ENCODE data around the gene CLBA1.
"Not testable (repeated sequence)": the region's sequence is repeated elsewhere in the genome, so short reads cannot be mapped to it uniquely, and the experiment has no call there.

CLBA1 gene

GRCh38 chr14:105026033-105026785, 40.6 kb downstream of the CLBA1 start:
- DNase-seq = no peak

- DNase-seq = no peak
Measured at GRCh38 chr14:105026802-105027563, 41.4 kb downstream of the CLBA1 start.

GRCh38 chr14:105027718-105028117, 42.1 kb downstream of the CLBA1 start:
- DNase-seq = not testable (repeated sequence)

GRCh38 chr14:105028251-105028927, 42.8 kb downstream of the CLBA1 start:
- no peak for DNase-seq

- DNase-seq = no peak
Measured at GRCh38 chr14:105029402-105029801, 43.8 kb downstream of the CLBA1 start.

GRCh38 chr14:105030194-105030593, 44.6 kb downstream of the CLBA1 start:
- DNase-seq = no peak

- no peak for DNase-seq
Measured at GRCh38 chr14:105030836-105031396, 45.3 kb downstream of the CLBA1 start.

GRCh38 chr14:105032451-105032901, 46.9 kb downstream of the CLBA1 start:
- DNase-seq = not testable (repeated sequence)

- DNase-seq = not testable (repeated sequence)
Measured at GRCh38 chr14:105033412-105033900, 47.9 kb downstream of the CLBA1 start.

GRCh38 chr14:105034315-105035039, 48.9 kb downstream of the CLBA1 start:
- no peak for DNase-seq

- not testable (repeated sequence) for DNase-seq
Measured at GRCh38 chr14:105035616-105036015, 50.0 kb downstream of the CLBA1 start.

GRCh38 chr14:105039458-105040205, 54.0 kb downstream of the CLBA1 start:
- no peak for DNase-seq

GRCh38 chr14:105041841-105042765, 56.5 kb downstream of the CLBA1 start:
- DNase-seq = no peak

GRCh38 chr14:105042813-105043212, 57.2 kb downstream of the CLBA1 start:
- DNase-seq = no peak

GRCh38 chr14:105043641-105044040, 58.1 kb downstream of the CLBA1 start:
- DNase-seq = no peak
